Hepatocyte (in vitro differentiated cells): ENCODE data around the gene HPCAL4.

Source experiments
- EZH2 ChIP-seq: fragments of 200-600 bp; sonication (generic); IDR thresholded peaks from 2 replicates; pipeline ENCODE4 v1.6.1; 2016; ENCODE audit warnings: antibody characterized with exemption, mild to moderate bottlenecking, borderline replicate concordance
- TF ChIP-seq, protein P1 (sequence below): fragments of 200-600 bp; sonication (generic); IDR thresholded peaks from 2 replicates; pipeline ENCODE4 v1.5.1; 2016; ENCODE audit warnings: antibody characterized with exemption, mild to moderate bottlenecking; ENCODE audit not compliant: poor library complexity

GRCh38 chr1:39652554-39652953, 38.7 kb downstream of the HPCAL4 start:
- TF ChIP-seq, protein P1, sequence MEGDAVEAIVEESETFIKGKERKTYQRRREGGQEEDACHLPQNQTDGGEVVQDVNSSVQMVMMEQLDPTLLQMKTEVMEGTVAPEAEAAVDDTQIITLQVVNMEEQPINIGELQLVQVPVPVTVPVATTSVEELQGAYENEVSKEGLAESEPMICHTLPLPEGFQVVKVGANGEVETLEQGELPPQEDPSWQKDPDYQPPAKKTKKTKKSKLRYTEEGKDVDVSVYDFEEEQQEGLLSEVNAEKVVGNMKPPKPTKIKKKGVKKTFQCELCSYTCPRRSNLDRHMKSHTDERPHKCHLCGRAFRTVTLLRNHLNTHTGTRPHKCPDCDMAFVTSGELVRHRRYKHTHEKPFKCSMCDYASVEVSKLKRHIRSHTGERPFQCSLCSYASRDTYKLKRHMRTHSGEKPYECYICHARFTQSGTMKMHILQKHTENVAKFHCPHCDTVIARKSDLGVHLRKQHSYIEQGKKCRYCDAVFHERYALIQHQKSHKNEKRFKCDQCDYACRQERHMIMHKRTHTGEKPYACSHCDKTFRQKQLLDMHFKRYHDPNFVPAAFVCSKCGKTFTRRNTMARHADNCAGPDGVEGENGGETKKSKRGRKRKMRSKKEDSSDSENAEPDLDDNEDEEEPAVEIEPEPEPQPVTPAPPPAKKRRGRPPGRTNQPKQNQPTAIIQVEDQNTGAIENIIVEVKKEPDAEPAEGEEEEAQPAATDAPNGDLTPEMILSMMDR = no peak
- TF ChIP-seq EZH2 = no peak
